Body of pancreas (tissue), 4 donors: ENCODE data around the gene AQP6. TPM values are rescaled to one million over a fixed set of nuclear protein-coding genes. Genes with fewer than 3 reads are reported as not detected.

Source experiments
- ATAC-seq: fragments of 150-250 bp; one replicate; pipeline ENCODE4 v1.9.1; 2016
- DNase-seq, 4 donors: peaks; one replicate each; pipeline ENCODE4 v3.0.0-alpha.2; 2019
- H3K27ac ChIP-seq, 4 donors: fragments of 200-600 bp; sonication (generic); 1 replicate in 3 of 4; 2 replicates in 1 of 4; pipeline versions ENCODE4 v1.5.1 to v1.6.1; 2016 to 2019; ENCODE audit warnings: mild to moderate bottlenecking in 1 of 4, mixed read lengths in 1 of 4, moderate library complexity in 1 of 4
- H3K27me3 ChIP-seq, 2 donors: fragments of 200-600 bp; sonication (generic); one replicate each; pipeline ENCODE4 v1.6.0; 2016; ENCODE audit warnings: mild to moderate bottlenecking in 1 of 2
- H3K36me3 ChIP-seq, 2 donors: fragments of 200-600 bp; sonication (generic); replicated peaks in 1 of 2; 2 replicates each; pipeline ENCODE4 v1.5.1; 2016; ENCODE audit warnings: low read depth in 2 of 2; ENCODE audit not compliant: insufficient read depth in 1 of 2
- H3K4me1 ChIP-seq: fragments of 200-600 bp; sonication (generic); one replicate; pipeline ENCODE4 v1.6.0; 2016
- H3K4me3 ChIP-seq, 2 donors: fragments of 200-600 bp; sonication (generic); 1 replicate in 1 of 2; 2 replicates in 1 of 2; pipeline ENCODE4 v1.5.1; 2016 to 2019
- H3K9me3 ChIP-seq, 3 donors: fragments of 200-600 bp; sonication (generic); 1 replicate in 2 of 3; 2 replicates in 1 of 3; pipeline ENCODE4 v1.5.1; 2016
- CTCF ChIP-seq, 7 experiments: fragments of 450-650 bp in 4 of 7; fragments of 200-600 bp in 3 of 7; sonication (generic) in 3 of 7; IDR thresholded peaks; one replicate each; pipeline ENCODE4 v1.5.1; 2016 to 2019; ENCODE audit warnings: antibody characterized with exemption in 7 of 7
- POLR2A ChIP-seq, 3 donors: fragments of 450-650 bp; IDR thresholded peaks; one replicate each; pipeline ENCODE4 v1.6.1; 2016; ENCODE audit warnings: antibody characterized with exemption in 3 of 3, mild to moderate bottlenecking in 2 of 3
- WGBS, 2 donors: methylation state at CpG; one replicate each; pipeline ENCODE4 v1.1.5; 2017; 5-methylcytosine and 5-hydroxymethylcytosine counted together
- intact Hi-C: fragments of 100-400 bp; cut with DNase I; formaldehyde crosslinking; loops from one replicate; pipeline ENCODE4 v1.15.1; 2023
- total RNA-seq, 2 donors: library from RNA; depleted of rRNA; stranded (reverse); fragments of >200 nt; gene quantifications; one replicate each; pipeline ENCODE4 v1.1.0, GENCODE V29; 2016

Gene AQP6
- total RNA-seq, 2 donors from 2014 or later, result not detected

GRCh38 chr12:49948866-49949845, 23.6 kb upstream of the AQP6 start:
- no peak for DNase-seq
- TF ChIP-seq CTCF (IDR thresholded peaks at IDR 0.05) (no peak), POLR2A (IDR thresholded peaks at IDR 0.05) (no peak)
- Histone ChIP-seq H3K27ac (no peak overlapping the region), H3K27me3 (peaks cover 0 to under 1% of the 10 kb centered on the region in 2 donors), H3K36me3 (no peaks in the 10 kb centered on the region), H3K9me3 (no peaks in the 10 kb centered on the region), H3K4me3 (no peak overlapping the region), H3K4me1 (peaks cover 20% of the 10 kb centered on the region)
- no peak for ATAC-seq
- intact Hi-C loops, result no loop called here
- WGBS, 2 donors, result 79 to 84% methylated on average over 8 to 12 of the region's 13 CpGs

- Histone ChIP-seq H3K9me3 (no peaks in the 10 kb centered on the region), H3K27ac (no peak overlapping the region), H3K4me3 (no peak overlapping the region), H3K36me3 (no peaks in the 10 kb centered on the region), H3K27me3 (peaks cover 0 to 8% of the 10 kb centered on the region in 2 donors), H3K4me1 (peaks cover 20% of the 10 kb centered on the region)
- DNase-seq (no peak), ATAC-seq (no peak)
- intact Hi-C loops, result no loop called here
- 81 to 83% methylated on average over 3 of the region's 3 CpGs for WGBS, 2 donors
- TF ChIP-seq CTCF (IDR thresholded peaks at IDR 0.05) (no peak), POLR2A (IDR thresholded peaks at IDR 0.05) (no peak)
These were observed 22.9 kb upstream of the AQP6 start for GRCh38 chr12:49949866-49950265.

DNA sequence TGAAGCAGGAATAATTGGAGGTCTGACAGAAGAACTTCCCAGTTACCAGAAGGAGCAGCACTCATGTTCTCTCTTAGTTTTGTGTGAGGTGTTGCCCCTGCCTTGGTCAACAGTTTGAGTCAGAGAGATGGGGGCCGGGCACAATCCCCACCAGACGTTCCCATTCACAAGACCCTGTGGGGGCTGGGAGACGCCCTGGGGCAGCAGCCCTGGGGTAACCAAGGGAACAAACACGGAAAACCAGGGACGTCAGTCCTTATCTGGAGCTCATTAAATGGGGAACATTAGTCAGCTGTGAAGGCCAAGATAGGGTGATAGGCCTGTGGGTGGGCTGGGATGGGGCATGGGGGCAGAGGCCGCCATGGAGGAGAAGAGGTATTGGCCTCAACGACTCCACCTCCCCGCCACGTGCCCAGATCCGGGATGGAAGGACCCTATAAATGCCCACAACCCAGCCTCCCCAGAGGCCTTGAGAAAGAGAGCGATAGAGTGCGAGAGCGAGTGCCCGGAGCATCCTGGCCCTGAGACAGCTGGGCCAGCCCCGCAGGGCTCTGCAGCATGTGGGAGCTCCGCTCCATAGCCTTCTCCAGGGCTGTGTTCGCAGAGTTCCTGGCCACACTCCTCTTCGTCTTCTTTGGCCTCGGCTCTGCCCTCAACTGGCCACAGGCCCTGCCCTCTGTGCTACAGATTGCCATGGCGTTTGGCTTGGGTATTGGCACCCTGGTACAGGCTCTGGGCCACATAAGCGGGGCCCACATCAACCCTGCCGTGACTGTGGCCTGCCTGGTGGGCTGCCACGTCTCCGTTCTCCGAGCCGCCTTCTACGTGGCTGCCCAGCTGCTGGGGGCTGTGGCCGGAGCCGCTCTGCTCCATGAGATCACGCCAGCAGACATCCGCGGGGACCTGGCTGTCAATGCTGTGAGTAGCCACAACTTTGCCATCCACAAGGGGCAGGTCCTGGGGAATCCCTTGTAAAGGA, 22.2 kb upstream of the AQP6 start, which contains the start of gene AQP2:
Gene AQP2 (plus strand): TSS at position 465 of the 979 bp plus-strand sequence. CDS start 94 bp downstream, at position 559.
- intact Hi-C loops, result no loop called here
- no peak for ATAC-seq
- no peak for DNase-seq
- H3K36me3 ChIP-seq, result no peaks in the 10 kb centered on the region
- H3K27me3 ChIP-seq, result peaks cover 0 to 10% of the 10 kb centered on the region in 2 donors
- H3K9me3 ChIP-seq, result no peaks in the 10 kb centered on the region
- no peak within 1 kb of the TSS for H3K4me3 ChIP-seq
- TF ChIP-seq CTCF (IDR thresholded peaks at IDR 0.05) (no peak), POLR2A (IDR thresholded peaks at IDR 0.05) (no peak)
- peaks cover 14% of the 10 kb centered on the region for H3K4me1 ChIP-seq
- no peak within 1 kb of the TSS for H3K27ac ChIP-seq
- 74 to 81% methylated on average over 22 to 31 of the region's 32 CpGs for WGBS, 2 donors

GRCh38 chr12:49951411-49952240, 21.1 kb upstream of the AQP6 start:
- TF ChIP-seq CTCF (IDR thresholded peaks at IDR 0.05) (no peak), POLR2A (IDR thresholded peaks at IDR 0.05) (no peak)
- H3K27ac ChIP-seq, result no peak overlapping the region
- H3K9me3 ChIP-seq, result no peaks in the 10 kb centered on the region
- ATAC-seq, result no peak
- no peak for DNase-seq
- no peak overlapping the region for H3K4me3 ChIP-seq
- intact Hi-C loops, result no loop called here
- H3K27me3 ChIP-seq, result peaks cover 0 to 10% of the 10 kb centered on the region in 2 donors
- H3K4me1 ChIP-seq, result peaks cover 11% of the 10 kb centered on the region
- 78 to 82% methylated on average over 12 to 14 of the region's 14 CpGs for WGBS, 2 donors
- H3K36me3 ChIP-seq, result no peaks in the 10 kb centered on the region
